PFSK-1 (cell line): ENCODE results near the gene SLC4A3.

Source experiments
- FOXP2 ChIP-seq: optimal IDR thresholded peaks from 2 replicates; pipeline ENCODE3; 2011; ENCODE audit warnings: borderline replicate concordance, control low read depth, inconsistent platforms; ENCODE audit not compliant: insufficient read depth; ENCODE audit errors: extremely low read length, extremely low read depth
- POLR2AphosphoS5 ChIP-seq: IDR thresholded peaks from 2 replicates; pipeline ENCODE4 v1.6.1; 2012; ENCODE audit warnings: low read depth, mild to moderate bottlenecking, control low read depth, low read length, moderate library complexity
- REST ChIP-seq, 2 experiments: IDR thresholded peaks; 2 replicates each; pipeline versions ENCODE4 v1.6.1 to v1.8.0; 2011 to 2012; ENCODE audit warnings: low read depth in 2 of 2, low read length in 2 of 2, control low read depth in 1 of 2, inconsistent platforms in 1 of 2, mild to moderate bottlenecking in 1 of 2, moderate library complexity in 1 of 2; ENCODE audit not compliant: insufficient read depth in 1 of 2
- SIN3A ChIP-seq: IDR thresholded peaks from 2 replicates; pipeline ENCODE4 v1.6.1; 2012; ENCODE audit warnings: mild to moderate bottlenecking, low read length, moderate library complexity, borderline replicate concordance; ENCODE audit not compliant: insufficient read depth
- TAF1 ChIP-seq: IDR thresholded peaks from 2 replicates; pipeline ENCODE4 v1.6.1; 2012; ENCODE audit warnings: low read length, control low read depth, borderline replicate concordance; ENCODE audit not compliant: insufficient read depth

The SLC4A3 gene

GRCh38 chr2:219622472-219622871, 5.0 kb upstream of the SLC4A3 start:
- TF ChIP-seq TAF1 (no peak), FOXP2 (no peak), POLR2AphosphoS5 (no peak), SIN3A (no peak), REST (IDR thresholded peaks at IDR 0.05; ENCODE audit: insufficient read depth in 1 of 2, low read depth in 2 of 2, low read length in 2 of 2) (no peak)

- no peak for TF ChIP-seq REST (IDR thresholded peaks at IDR 0.05; ENCODE audit: insufficient read depth in 1 of 2, low read depth in 2 of 2, low read length in 2 of 2)
- no peak for TF ChIP-seq POLR2AphosphoS5
- no peak for TF ChIP-seq FOXP2
- no peak for TF ChIP-seq TAF1
- TF ChIP-seq SIN3A: no peak
Measured at GRCh38 chr2:219624565-219624964, 2.9 kb upstream of the SLC4A3 start.

- TF ChIP-seq SIN3A (no peak), POLR2AphosphoS5 (no peak), FOXP2 (no peak), TAF1 (no peak), REST (IDR thresholded peaks at IDR 0.05; ENCODE audit: insufficient read depth in 1 of 2, low read depth in 2 of 2, low read length in 2 of 2) (no peak)
Measured at GRCh38 chr2:219625179-219625578, 2.3 kb upstream of the SLC4A3 start.

- TF ChIP-seq FOXP2 (no peak), TAF1 (no peak), POLR2AphosphoS5 (no peak), SIN3A (no peak), REST (IDR thresholded peaks at IDR 0.05; ENCODE audit: insufficient read depth in 1 of 2, low read depth in 2 of 2, low read length in 2 of 2) (no peak)
Measured at GRCh38 chr2:219626540-219626939, 890 bp upstream of the SLC4A3 start.
